MM.1S (cell line): ENCODE data around the gene PHLDB2.

Experiments
- DNase-seq: peaks from one replicate; pipeline ENCODE4 v3.0.0-alpha.2; 2015
- H2AFZ ChIP-seq: fragments of 300-600 bp; sonication (generic); 2 replicates; pipeline ENCODE4 v1.6.0; 2016; ENCODE audit warnings: antibody characterized with exemption, low read length
- H3F3A ChIP-seq: fragments of 300-600 bp; sonication (generic); 2 replicates; pipeline ENCODE4 v1.6.1; 2016; ENCODE audit warnings: mild to moderate bottlenecking, antibody characterized with exemption, low read length, moderate library complexity, mixed read lengths; ENCODE audit not compliant: insufficient read depth
- H3K27ac ChIP-seq: fragments of 300-600 bp; sonication (generic); 2 replicates; pipeline ENCODE4 v1.5.1; 2016; ENCODE audit warnings: mild to moderate bottlenecking, low read length
- H3K27me3 ChIP-seq: fragments of 300-600 bp; sonication (generic); replicated peaks from 2 replicates; pipeline ENCODE4 v1.6.0; 2016; ENCODE audit warnings: low read length; ENCODE audit not compliant: insufficient read depth
- H3K36me3 ChIP-seq: fragments of 300-600 bp; sonication (generic); replicated peaks from 2 replicates; pipeline ENCODE4 v1.6.1; 2016; ENCODE audit warnings: mild to moderate bottlenecking, low read length, mixed read lengths; ENCODE audit not compliant: insufficient read depth
- H3K4me1 ChIP-seq: fragments of 300-600 bp; sonication (generic); 2 replicates; pipeline ENCODE4 v1.6.1; 2016; ENCODE audit warnings: low read length, mixed read lengths
- H3K4me2 ChIP-seq: fragments of 300-600 bp; sonication (generic); 2 replicates; pipeline ENCODE4 v1.6.0; 2016; ENCODE audit warnings: low read depth, low read length
- H3K4me3 ChIP-seq: fragments of 300-600 bp; sonication (generic); 2 replicates; pipeline ENCODE4 v1.5.1; 2016; ENCODE audit warnings: low read length, mixed read lengths
- H3K79me2 ChIP-seq: fragments of 300-600 bp; sonication (generic); 2 replicates; pipeline ENCODE4 v1.6.1; 2016; ENCODE audit warnings: mixed run types, low read length, mixed read lengths
- H3K9ac ChIP-seq: fragments of 300-600 bp; sonication (generic); 2 replicates; pipeline ENCODE4 v1.6.1; 2016; ENCODE audit warnings: low read length, mixed read lengths
- H3K9me2 ChIP-seq: fragments of 300-600 bp; sonication (generic); replicated peaks from 2 replicates; pipeline ENCODE4 v1.6.1; 2016; ENCODE audit warnings: mild to moderate bottlenecking, low read length, mixed read lengths; ENCODE audit not compliant: insufficient read depth
- H3K9me3 ChIP-seq: fragments of 300-600 bp; sonication (generic); replicated peaks from 2 replicates; pipeline ENCODE4 v1.6.1; 2016; ENCODE audit warnings: mild to moderate bottlenecking, low read length, mixed read lengths; ENCODE audit not compliant: insufficient read depth
- H4K20me1 ChIP-seq: fragments of 300-600 bp; sonication (generic); 2 replicates; pipeline ENCODE4 v1.6.1; 2016; ENCODE audit warnings: mild to moderate bottlenecking, low read length, moderate library complexity, mixed read lengths; ENCODE audit not compliant: insufficient read depth
- EZH2 ChIP-seq: fragments of 300-600 bp; sonication (generic); optimal IDR thresholded peaks from 2 replicates; pipeline ENCODE3; 2017; ENCODE audit warnings: low read depth, mild to moderate bottlenecking, antibody characterized with exemption, low read length, mixed read lengths
- EZH2phosphoT487 ChIP-seq: fragments of 300-600 bp; sonication (generic); IDR thresholded peaks from 2 replicates; pipeline ENCODE4 v1.6.1; 2018; ENCODE audit warnings: antibody characterized with exemption, low read length
- TF ChIP-seq, protein P1 (sequence below): fragments of 300-600 bp; sonication (generic); IDR thresholded peaks from 2 replicates; pipeline ENCODE4 v1.5.1; 2016; ENCODE audit warnings: antibody characterized with exemption, low read length, mixed read lengths

The PHLDB2 gene

DNA sequence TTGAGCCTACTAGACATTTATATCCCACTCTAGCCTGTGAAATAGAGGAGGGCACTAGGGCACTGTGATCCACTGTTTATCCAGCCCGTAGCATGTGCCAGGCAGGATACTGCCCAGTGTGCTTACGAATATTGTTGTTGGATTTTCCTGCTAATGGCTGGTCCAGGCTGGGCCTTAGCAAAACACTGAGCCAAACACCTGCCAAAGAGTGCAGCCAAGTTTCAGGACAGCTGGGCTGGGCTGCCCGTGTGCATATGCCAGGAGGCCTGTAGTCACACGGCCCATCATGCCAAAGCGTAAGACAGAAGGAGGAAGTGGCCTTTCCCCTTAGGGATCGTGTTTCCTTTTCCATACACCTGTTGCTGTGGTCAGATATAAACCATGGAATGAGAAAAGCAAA, 65.2 kb downstream of the PHLDB2 start:
- DNase-seq = no peak
- H3K9me3 ChIP-seq = no peaks in the 10 kb centered on the region
- H3F3A ChIP-seq = no peaks in the 10 kb centered on the region
- no peak for TF ChIP-seq EZH2
- TF ChIP-seq EZH2phosphoT487 = no peak
- TF ChIP-seq, protein P1, sequence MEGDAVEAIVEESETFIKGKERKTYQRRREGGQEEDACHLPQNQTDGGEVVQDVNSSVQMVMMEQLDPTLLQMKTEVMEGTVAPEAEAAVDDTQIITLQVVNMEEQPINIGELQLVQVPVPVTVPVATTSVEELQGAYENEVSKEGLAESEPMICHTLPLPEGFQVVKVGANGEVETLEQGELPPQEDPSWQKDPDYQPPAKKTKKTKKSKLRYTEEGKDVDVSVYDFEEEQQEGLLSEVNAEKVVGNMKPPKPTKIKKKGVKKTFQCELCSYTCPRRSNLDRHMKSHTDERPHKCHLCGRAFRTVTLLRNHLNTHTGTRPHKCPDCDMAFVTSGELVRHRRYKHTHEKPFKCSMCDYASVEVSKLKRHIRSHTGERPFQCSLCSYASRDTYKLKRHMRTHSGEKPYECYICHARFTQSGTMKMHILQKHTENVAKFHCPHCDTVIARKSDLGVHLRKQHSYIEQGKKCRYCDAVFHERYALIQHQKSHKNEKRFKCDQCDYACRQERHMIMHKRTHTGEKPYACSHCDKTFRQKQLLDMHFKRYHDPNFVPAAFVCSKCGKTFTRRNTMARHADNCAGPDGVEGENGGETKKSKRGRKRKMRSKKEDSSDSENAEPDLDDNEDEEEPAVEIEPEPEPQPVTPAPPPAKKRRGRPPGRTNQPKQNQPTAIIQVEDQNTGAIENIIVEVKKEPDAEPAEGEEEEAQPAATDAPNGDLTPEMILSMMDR = no peak
- H3K79me2 ChIP-seq = no peaks in the 10 kb centered on the region
- H2AFZ ChIP-seq = no peak overlapping the region
- no peaks in the 10 kb centered on the region for H3K36me3 ChIP-seq
- no peaks in the 10 kb centered on the region for H4K20me1 ChIP-seq
- no peak overlapping the region for H3K4me3 ChIP-seq
- no peaks in the 10 kb centered on the region for H3K9me2 ChIP-seq
- H3K27ac ChIP-seq = no peak overlapping the region
- no peak overlapping the region for H3K9ac ChIP-seq
- H3K4me1 ChIP-seq = no peaks in the 10 kb centered on the region
- no peaks in the 10 kb centered on the region for H3K27me3 ChIP-seq
- H3K4me2 ChIP-seq = no peak overlapping the region

DNA sequence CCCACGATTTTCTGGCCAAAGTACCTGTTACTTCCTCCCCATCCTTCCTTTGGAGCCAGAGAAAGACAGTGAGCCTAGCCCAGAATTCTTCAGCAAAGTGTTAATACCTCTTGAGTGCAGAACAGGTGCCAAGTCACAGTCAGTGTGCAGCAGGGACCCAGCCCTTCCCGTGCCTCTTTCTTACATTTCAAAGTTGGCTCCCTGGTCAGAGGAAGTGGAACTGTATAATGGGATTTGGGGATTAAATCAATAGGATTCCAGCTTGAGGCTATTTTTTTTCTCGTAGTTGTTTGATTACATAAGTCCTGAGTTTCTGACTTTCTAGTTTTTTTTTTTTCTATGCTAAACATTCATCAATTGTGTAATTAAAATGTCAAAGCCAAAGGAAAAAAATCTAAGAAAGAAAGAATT, 67.2 kb downstream of the PHLDB2 start:
- no peaks in the 10 kb centered on the region for H3K27me3 ChIP-seq
- no peak overlapping the region for H2AFZ ChIP-seq
- H3K4me3 ChIP-seq = no peak overlapping the region
- H3F3A ChIP-seq = no peaks in the 10 kb centered on the region
- H3K9me3 ChIP-seq = no peaks in the 10 kb centered on the region
- no peaks in the 10 kb centered on the region for H4K20me1 ChIP-seq
- H3K4me1 ChIP-seq = no peaks in the 10 kb centered on the region
- no peaks in the 10 kb centered on the region for H3K9me2 ChIP-seq
- H3K4me2 ChIP-seq = no peak overlapping the region
- no peak for DNase-seq
- TF ChIP-seq EZH2 (no peak), EZH2phosphoT487 (no peak)
- TF ChIP-seq, protein P1 = no peak
- no peak overlapping the region for H3K27ac ChIP-seq
- no peak overlapping the region for H3K9ac ChIP-seq
- H3K36me3 ChIP-seq = no peaks in the 10 kb centered on the region
- no peaks in the 10 kb centered on the region for H3K79me2 ChIP-seq

DNA sequence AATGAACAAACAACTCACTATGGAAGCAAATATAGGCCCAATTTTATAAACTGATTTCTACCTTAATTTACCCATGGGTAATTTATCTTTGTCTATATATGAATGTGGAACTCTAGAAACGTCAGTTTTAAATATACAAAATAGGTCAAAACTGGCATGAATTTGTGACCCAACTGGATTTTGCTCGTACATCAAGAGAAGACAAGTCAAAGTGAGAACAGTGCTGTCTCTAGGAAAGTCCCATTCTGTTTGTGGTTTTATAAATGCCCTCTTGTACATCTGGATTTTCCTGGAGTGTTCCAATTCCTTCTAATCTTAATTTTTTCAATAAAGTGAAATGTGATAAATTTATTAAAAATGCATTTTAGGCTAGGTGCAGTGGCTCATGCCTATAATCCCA, 69.5 kb downstream of the PHLDB2 start:
- H3K4me1 ChIP-seq = no peaks in the 10 kb centered on the region
- H4K20me1 ChIP-seq = no peaks in the 10 kb centered on the region
- no peaks in the 10 kb centered on the region for H3K36me3 ChIP-seq
- TF ChIP-seq EZH2 (no peak), EZH2phosphoT487 (no peak)
- TF ChIP-seq, protein P1 = no peak
- no peak overlapping the region for H2AFZ ChIP-seq
- no peaks in the 10 kb centered on the region for H3K27me3 ChIP-seq
- no peak overlapping the region for H3K4me2 ChIP-seq
- H3K4me3 ChIP-seq = no peak overlapping the region
- no peak overlapping the region for H3K27ac ChIP-seq
- H3F3A ChIP-seq = no peaks in the 10 kb centered on the region
- H3K9me2 ChIP-seq = no peaks in the 10 kb centered on the region
- no peaks in the 10 kb centered on the region for H3K9me3 ChIP-seq
- DNase-seq = no peak
- H3K9ac ChIP-seq = no peak overlapping the region
- no peaks in the 10 kb centered on the region for H3K79me2 ChIP-seq
